IPS-15b (cell line): ENCODE measurements around the gene TCERG1L.

Experiments used
- H3K27me3 ChIP-seq: one replicate; pipeline ENCODE4 v1.6.1; 2013; ENCODE audit warnings: low read length; ENCODE audit not compliant: control insufficient read depth, insufficient read depth
- H3K36me3 ChIP-seq: one replicate; pipeline ENCODE4 v1.6.1; 2013; ENCODE audit warnings: low read length; ENCODE audit not compliant: control insufficient read depth, insufficient read depth
- H3K4me1 ChIP-seq: one replicate; pipeline ENCODE4 v1.6.1; 2013; ENCODE audit warnings: mild to moderate bottlenecking, low read length; ENCODE audit not compliant: control insufficient read depth, insufficient read depth
- H3K4me3 ChIP-seq: one replicate; pipeline ENCODE4 v1.5.1; 2013; ENCODE audit warnings: low read depth, low read length
- H3K9ac ChIP-seq: one replicate; pipeline ENCODE4 v1.6.1; 2013; ENCODE audit warnings: low read depth, mild to moderate bottlenecking, low read length
- H3K9me3 ChIP-seq: one replicate; pipeline ENCODE4 v1.6.1; 2013; ENCODE audit warnings: mild to moderate bottlenecking, low read length; ENCODE audit not compliant: control insufficient read depth, insufficient read depth

TCERG1L gene

GRCh38 chr10:131135716-131136115 is 175.8 kb downstream of the TCERG1L start:
- no peaks in the 10 kb centered on the region for H3K9me3 ChIP-seq
- H3K4me1 ChIP-seq = no peaks in the 10 kb centered on the region
- H3K36me3 ChIP-seq = peaks cover 3% of the 10 kb centered on the region
- H3K4me3 ChIP-seq = no peak overlapping the region
- no peaks in the 10 kb centered on the region for H3K27me3 ChIP-seq
- no peak overlapping the region for H3K9ac ChIP-seq

GRCh38 chr10:131134651-131135050 is 176.9 kb downstream of the TCERG1L start:
- Histone ChIP-seq H3K4me3 (no peak overlapping the region), H3K4me1 (no peaks in the 10 kb centered on the region), H3K9ac (no peak overlapping the region), H3K36me3 (peaks cover 3% of the 10 kb centered on the region), H3K9me3 (no peaks in the 10 kb centered on the region), H3K27me3 (no peaks in the 10 kb centered on the region)

- no peaks in the 10 kb centered on the region for H3K9me3 ChIP-seq
- H3K4me1 ChIP-seq = no peaks in the 10 kb centered on the region
- peaks cover 3% of the 10 kb centered on the region for H3K36me3 ChIP-seq
- no peak overlapping the region for H3K4me3 ChIP-seq
- H3K27me3 ChIP-seq = no peaks in the 10 kb centered on the region
- H3K9ac ChIP-seq = no peak overlapping the region
These were observed 177.4 kb downstream of the TCERG1L start for GRCh38 chr10:131134001-131134576.

- H3K4me3 ChIP-seq = no peak overlapping the region
- H3K9me3 ChIP-seq = no peaks in the 10 kb centered on the region
- no peaks in the 10 kb centered on the region for H3K27me3 ChIP-seq
- no peaks in the 10 kb centered on the region for H3K4me1 ChIP-seq
- peaks cover 3% of the 10 kb centered on the region for H3K36me3 ChIP-seq
- H3K9ac ChIP-seq = no peak overlapping the region
These were observed 178.8 kb downstream of the TCERG1L start for GRCh38 chr10:131132681-131133080.

- no peak overlapping the region for H3K4me3 ChIP-seq
- no peaks in the 10 kb centered on the region for H3K9me3 ChIP-seq
- H3K9ac ChIP-seq = no peak overlapping the region
- peaks cover 3% of the 10 kb centered on the region for H3K36me3 ChIP-seq
- no peaks in the 10 kb centered on the region for H3K4me1 ChIP-seq
- H3K27me3 ChIP-seq = no peaks in the 10 kb centered on the region
These were observed 179.6 kb downstream of the TCERG1L start for GRCh38 chr10:131131726-131132591.

GRCh38 chr10:131130025-131130424 is 181.5 kb downstream of the TCERG1L start:
- Histone ChIP-seq H3K4me1 (no peaks in the 10 kb centered on the region), H3K9ac (no peak overlapping the region), H3K36me3 (peaks cover 3% of the 10 kb centered on the region), H3K4me3 (no peak overlapping the region), H3K9me3 (no peaks in the 10 kb centered on the region), H3K27me3 (no peaks in the 10 kb centered on the region)

GRCh38 chr10:131129544-131129943 is 182.0 kb downstream of the TCERG1L start:
- H3K36me3 ChIP-seq = peaks cover 3% of the 10 kb centered on the region
- H3K27me3 ChIP-seq = no peaks in the 10 kb centered on the region
- H3K4me1 ChIP-seq = no peaks in the 10 kb centered on the region
- H3K4me3 ChIP-seq = no peak overlapping the region
- H3K9ac ChIP-seq = no peak overlapping the region
- H3K9me3 ChIP-seq = no peaks in the 10 kb centered on the region

- Histone ChIP-seq H3K4me1 (no peaks in the 10 kb centered on the region), H3K9me3 (no peaks in the 10 kb centered on the region), H3K9ac (no peak overlapping the region), H3K4me3 (no peak overlapping the region), H3K27me3 (no peaks in the 10 kb centered on the region), H3K36me3 (peaks cover 2% of the 10 kb centered on the region)
These were observed 182.8 kb downstream of the TCERG1L start for GRCh38 chr10:131128731-131129130.

- Histone ChIP-seq H3K4me3 (no peak overlapping the region), H3K36me3 (no peaks in the 10 kb centered on the region), H3K9me3 (no peaks in the 10 kb centered on the region), H3K27me3 (no peaks in the 10 kb centered on the region), H3K4me1 (no peaks in the 10 kb centered on the region), H3K9ac (no peak overlapping the region)
These were observed 183.9 kb downstream of the TCERG1L start for GRCh38 chr10:131127610-131128009.

- no peaks in the 10 kb centered on the region for H3K36me3 ChIP-seq
- H3K4me1 ChIP-seq = no peaks in the 10 kb centered on the region
- H3K9ac ChIP-seq = no peak overlapping the region
- H3K9me3 ChIP-seq = no peaks in the 10 kb centered on the region
- no peak overlapping the region for H3K4me3 ChIP-seq
- no peaks in the 10 kb centered on the region for H3K27me3 ChIP-seq
These were observed 184.4 kb downstream of the TCERG1L start for GRCh38 chr10:131127138-131127589.

- no peaks in the 10 kb centered on the region for H3K9me3 ChIP-seq
- no peaks in the 10 kb centered on the region for H3K4me1 ChIP-seq
- no peaks in the 10 kb centered on the region for H3K27me3 ChIP-seq
- no peaks in the 10 kb centered on the region for H3K36me3 ChIP-seq
- no peak overlapping the region for H3K4me3 ChIP-seq
- no peak overlapping the region for H3K9ac ChIP-seq
These were observed 185.0 kb downstream of the TCERG1L start for GRCh38 chr10:131126321-131127137.
